ENCODE results near the gene SLC35G1. TPM values are rescaled to one million over a fixed set of nuclear protein-coding genes. Genes with fewer than 3 reads are reported as not detected.

SLC35G1 gene
- total and polyA plus RNA-seq, 4 donors, result 2.2 to 7.6 (median 3.2) TPM

DNA sequence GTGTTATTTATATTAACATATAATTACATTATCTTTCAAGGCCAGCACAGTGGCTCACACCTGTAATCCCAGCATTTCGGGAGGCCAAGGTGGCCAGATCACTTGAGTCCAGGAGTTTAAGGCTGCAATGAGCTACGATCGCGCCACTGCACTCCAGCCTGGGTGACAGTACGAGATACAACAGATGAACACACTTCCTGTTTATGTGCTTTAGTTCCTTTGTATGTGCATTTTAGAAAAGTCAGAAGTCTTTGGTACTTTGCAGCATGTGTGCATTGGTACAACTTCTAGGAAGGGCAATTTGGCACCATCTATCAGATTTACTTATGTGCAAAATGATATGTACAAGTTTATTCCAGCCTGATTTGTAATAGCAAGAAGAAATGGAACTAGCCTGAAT is 13.3 kb downstream of the SLC35G1 start:
- DNase-seq (ENCODE audit: low spot score), result no peak
- Histone ChIP-seq H3K27me3 (ENCODE audit: control insufficient read depth in 4 of 4, insufficient read depth in 4 of 4, low read length in 3 of 4) (no peaks in the 10 kb centered on the region), H3K9me3 (ENCODE audit: control insufficient read depth in 4 of 4, low read length in 3 of 4) (no peaks in the 10 kb centered on the region), H3K36me3 (ENCODE audit: control insufficient read depth in 4 of 4, insufficient read depth in 3 of 4, low read depth in 1 of 4, low read length in 3 of 4) (no peaks in the 10 kb centered on the region), H3K9ac (ENCODE audit: low read depth in 1 of 2, low read length in 2 of 2) (no peak overlapping the region), H3K27ac (ENCODE audit: low read depth in 1 of 2, low read length in 2 of 2) (no peak overlapping the region), H3K4me3 (ENCODE audit: low read depth in 1 of 3, low read length in 3 of 3) (no peak overlapping the region), H3K4me1 (ENCODE audit: control insufficient read depth in 4 of 4, insufficient read depth in 4 of 4, low read length in 3 of 4) (peaks cover 0 to 5% (median 1%) of the 10 kb centered on the region in 4 donors)
- TF ChIP-seq NR2F2 (IDR thresholded peaks at IDR 0.05) (no peak), RXRA (IDR thresholded peaks at IDR 0.05) (no peak), SP1 (IDR thresholded peaks at IDR 0.05) (no peak), YY1 (IDR thresholded peaks at IDR 0.05) (no peak), GABPA (IDR thresholded peaks at IDR 0.05 in 1 of 2, conservative IDR thresholded peaks at IDR 0.05 in 1 of 2) (no peak), EGR1 (IDR thresholded peaks at IDR 0.05; ENCODE audit: low read depth in 2 of 2) (no peak), FOXA1 (IDR thresholded peaks at IDR 0.05) (no peak), REST (IDR thresholded peaks at IDR 0.05) (no peak), FOXA2 (IDR thresholded peaks at IDR 0.05) (no peak)
- TF ChIP-seq, protein P1, sequence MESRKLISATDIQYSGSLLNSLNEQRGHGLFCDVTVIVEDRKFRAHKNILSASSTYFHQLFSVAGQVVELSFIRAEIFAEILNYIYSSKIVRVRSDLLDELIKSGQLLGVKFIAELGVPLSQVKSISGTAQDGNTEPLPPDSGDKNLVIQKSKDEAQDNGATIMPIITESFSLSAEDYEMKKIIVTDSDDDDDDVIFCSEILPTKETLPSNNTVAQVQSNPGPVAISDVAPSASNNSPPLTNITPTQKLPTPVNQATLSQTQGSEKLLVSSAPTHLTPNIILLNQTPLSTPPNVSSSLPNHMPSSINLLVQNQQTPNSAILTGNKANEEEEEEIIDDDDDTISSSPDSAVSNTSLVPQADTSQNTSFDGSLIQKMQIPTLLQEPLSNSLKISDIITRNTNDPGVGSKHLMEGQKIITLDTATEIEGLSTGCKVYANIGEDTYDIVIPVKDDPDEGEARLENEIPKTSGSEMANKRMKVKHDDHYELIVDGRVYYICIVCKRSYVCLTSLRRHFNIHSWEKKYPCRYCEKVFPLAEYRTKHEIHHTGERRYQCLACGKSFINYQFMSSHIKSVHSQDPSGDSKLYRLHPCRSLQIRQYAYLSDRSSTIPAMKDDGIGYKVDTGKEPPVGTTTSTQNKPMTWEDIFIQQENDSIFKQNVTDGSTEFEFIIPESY (IDR thresholded peaks at IDR 0.05), result no peak
- TF ChIP-seq, protein P2, sequence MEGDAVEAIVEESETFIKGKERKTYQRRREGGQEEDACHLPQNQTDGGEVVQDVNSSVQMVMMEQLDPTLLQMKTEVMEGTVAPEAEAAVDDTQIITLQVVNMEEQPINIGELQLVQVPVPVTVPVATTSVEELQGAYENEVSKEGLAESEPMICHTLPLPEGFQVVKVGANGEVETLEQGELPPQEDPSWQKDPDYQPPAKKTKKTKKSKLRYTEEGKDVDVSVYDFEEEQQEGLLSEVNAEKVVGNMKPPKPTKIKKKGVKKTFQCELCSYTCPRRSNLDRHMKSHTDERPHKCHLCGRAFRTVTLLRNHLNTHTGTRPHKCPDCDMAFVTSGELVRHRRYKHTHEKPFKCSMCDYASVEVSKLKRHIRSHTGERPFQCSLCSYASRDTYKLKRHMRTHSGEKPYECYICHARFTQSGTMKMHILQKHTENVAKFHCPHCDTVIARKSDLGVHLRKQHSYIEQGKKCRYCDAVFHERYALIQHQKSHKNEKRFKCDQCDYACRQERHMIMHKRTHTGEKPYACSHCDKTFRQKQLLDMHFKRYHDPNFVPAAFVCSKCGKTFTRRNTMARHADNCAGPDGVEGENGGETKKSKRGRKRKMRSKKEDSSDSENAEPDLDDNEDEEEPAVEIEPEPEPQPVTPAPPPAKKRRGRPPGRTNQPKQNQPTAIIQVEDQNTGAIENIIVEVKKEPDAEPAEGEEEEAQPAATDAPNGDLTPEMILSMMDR (IDR thresholded peaks at IDR 0.05; ENCODE audit: low read depth, low read length, missing input control), result no peak
- WGBS, result 72% methylated on average over 5 of the region's 5 CpGs

DNA sequence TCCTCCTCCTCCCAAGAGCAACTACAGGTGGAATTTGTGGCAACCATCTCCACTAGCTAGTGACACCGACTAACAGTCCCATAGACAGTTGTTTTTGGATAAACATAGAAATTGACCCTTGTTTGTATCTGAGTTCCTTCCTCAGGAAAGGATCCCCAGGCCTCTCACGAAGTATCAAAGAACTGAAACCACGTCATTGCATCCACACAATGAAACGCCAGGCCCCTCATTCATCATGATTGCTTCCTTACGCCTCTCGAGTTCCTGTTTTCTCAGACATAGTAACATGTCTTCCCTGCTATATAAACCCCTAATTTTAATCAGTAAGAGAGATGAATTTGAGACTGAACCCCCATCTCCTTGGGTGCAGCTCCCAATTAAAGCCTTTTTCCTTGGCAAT is 18.1 kb downstream of the SLC35G1 start:
- Histone ChIP-seq H3K4me1 (ENCODE audit: control insufficient read depth in 4 of 4, insufficient read depth in 4 of 4, low read length in 3 of 4) (peaks cover 0 to 22% (median 12%) of the 10 kb centered on the region in 4 donors), H3K9ac (ENCODE audit: low read depth in 1 of 2, low read length in 2 of 2) (no peak overlapping the region), H3K4me3 (ENCODE audit: low read depth in 1 of 3, low read length in 3 of 3) (no peak overlapping the region), H3K27me3 (ENCODE audit: control insufficient read depth in 4 of 4, insufficient read depth in 4 of 4, low read length in 3 of 4) (no peaks in the 10 kb centered on the region), H3K36me3 (ENCODE audit: control insufficient read depth in 4 of 4, insufficient read depth in 3 of 4, low read depth in 1 of 4, low read length in 3 of 4) (no peaks in the 10 kb centered on the region), H3K9me3 (ENCODE audit: control insufficient read depth in 4 of 4, low read length in 3 of 4) (no peaks in the 10 kb centered on the region), H3K27ac (ENCODE audit: low read depth in 1 of 2, low read length in 2 of 2) (no peak overlapping the region)
- TF ChIP-seq, protein P1 (IDR thresholded peaks at IDR 0.05), result no peak
- TF ChIP-seq GABPA (IDR thresholded peaks at IDR 0.05 in 1 of 2, conservative IDR thresholded peaks at IDR 0.05 in 1 of 2) (no peak), SP1 (IDR thresholded peaks at IDR 0.05) (no peak), RAD21 (IDR thresholded peaks at IDR 0.05) (no peak), NR2F2 (IDR thresholded peaks at IDR 0.05) (no peak)
- TF ChIP-seq, protein P2 (IDR thresholded peaks at IDR 0.05; ENCODE audit: low read depth, low read length, missing input control), result no peak
- 77% methylated on average over 6 of the region's 6 CpGs for WGBS
- DNase-seq (ENCODE audit: low spot score), result no peak

Measured in liver (tissue), 9 donors.